Measurements from ENCODE around the gene ZAR1. TPM values are rescaled to one million over a fixed set of nuclear protein-coding genes. Genes with fewer than 3 reads are reported as not detected.

ZAR1 gene
- total and polyA plus RNA-seq, 10 of the 15 experiments (the other 5 are each of a cell fraction or from before 2014, with no cell fraction given), result not detected

GRCh38 chr4:48493452-48494100 is 3.5 kb downstream of the ZAR1 start:
- TF ChIP-seq TCF12 (IDR thresholded peaks at IDR 0.05; ENCODE audit: low read depth, low read length) (no peak), BHLHE40 (IDR thresholded peaks at IDR 0.05; ENCODE audit: borderline replicate concordance in 1 of 2, low read depth in 2 of 2, low read length in 1 of 2) (no peak), MEF2A (IDR thresholded peaks at IDR 0.05; ENCODE audit: insufficient read depth, low read depth, low read length) (no peak), RB1 (IDR thresholded peaks at IDR 0.05; ENCODE audit: borderline replicate concordance) (no peak), POU2F2 (IDR thresholded peaks at IDR 0.05; ENCODE audit: borderline replicate concordance, low read depth, low read length) (no peak), EZH2 (IDR thresholded peaks at IDR 0.05; ENCODE audit: borderline replicate concordance, control insufficient read depth, low read depth, low read length) (no peak), ELK1 (IDR thresholded peaks at IDR 0.05; ENCODE audit: low read depth, low read length) (no peak), PRDM15 (CRISPR knock-in tag; IDR thresholded peaks at IDR 0.05) (no peak), CEBPB (IDR thresholded peaks at IDR 0.05; ENCODE audit: borderline replicate concordance in 1 of 2, low read depth in 2 of 2, low read length in 2 of 2) (no peak), GABPA (IDR thresholded peaks at IDR 0.05; ENCODE audit: low read depth) (no peak), NFXL1 (IDR thresholded peaks at IDR 0.05; ENCODE audit: borderline replicate concordance) (no peak), NKRF (conservative IDR thresholded peaks at IDR 0.05) (no peak)

More at GRCh38 chr4:48493452-48494100, 3.5 kb downstream of the ZAR1 start:
- H2AFZ ChIP-seq (ENCODE audit: control insufficient read depth, low read depth, low read length), result no peak overlapping the region
- no peaks in the 10 kb centered on the region; the same call in 2 of the 3 replicates for H3K9me3 ChIP-seq (replicated peaks; ENCODE audit: control insufficient read depth, insufficient read depth, low read length)
- no peak overlapping the region for H3K27ac ChIP-seq (ENCODE audit: control insufficient read depth, insufficient read depth)
- peaks cover 6 to 19% of the 10 kb centered on the region in 2 experiments for H3K27me3 ChIP-seq (replicated peaks in 1 of 2; ENCODE audit: control insufficient read depth in 2 of 2, insufficient read depth in 2 of 2, low read length in 1 of 2)
- H3K79me2 ChIP-seq (ENCODE audit: control insufficient read depth, insufficient read depth, low read length), result no peaks in the 10 kb centered on the region
- DNase-seq (ENCODE audit: low read depth, low spot score), result no peak
- POLR2A ChIA-PET, result no interaction called here
- SMC1A ChIA-PET (ENCODE audit: uncharacterized antibody, unreplicated experiment), result interaction anchor here (1.3 kb wide), 1 partner anchor 39 kb away, joined by 3 read pairs; no protein-coding TSS in a partner anchor
- H3K4me3 ChIP-seq, result no peak overlapping the region
- no peak for FAIRE-seq
- peaks cover 0 to 3% of the 10 kb centered on the region in 2 experiments; a peak in 1 of 4 replicates for H3K36me3 ChIP-seq (ENCODE audit: control insufficient read depth in 2 of 2, insufficient read depth in 2 of 2, low read length in 1 of 2)
- RAD21 ChIA-PET (ENCODE audit: unreplicated experiment), result no interaction called here
- H3K4me1 ChIP-seq (ENCODE audit: control insufficient read depth, insufficient read depth, low read length), result 0 out of 2 replicates have a peak, but pooled peaks cover 4% of the 10 kb centered on the region
- H4K20me1 ChIP-seq (ENCODE audit: control insufficient read depth, insufficient read depth), result no peaks in the 10 kb centered on the region; the same call in 1 of the 2 replicates
- 80% methylated on average over 4 of the region's 4 CpGs for WGBS (ENCODE audit: insufficient coverage, insufficient replicate concordance, low lambda C conversion rate, missing lambda C conversion rate)
- no TSS peak for BruUV-seq (replicated peaks)
- in situ Hi-C loops (cut with MboI), result no loop called here
- H3K4me2 ChIP-seq (ENCODE audit: control insufficient read depth, insufficient read depth), result no peak overlapping the region
- no peak for ATAC-seq
- CTCF ChIA-PET, result interaction anchor here (1.0 kb wide), 1 partner anchor 53 kb away, joined by 3 read pairs; no protein-coding TSS in a partner anchor
- no peak overlapping the region for H3K9ac ChIP-seq (ENCODE audit: control insufficient read depth, insufficient read depth, low read length)
- intact Hi-C loops (cut with micrococcal nuclease; ENCODE audit: unreplicated experiment), result no loop called here
